HEK293 (cell line): Measurements from ENCODE around the gene TAAR6.
"Not testable (repeated sequence)": the region's sequence is repeated elsewhere in the genome, so short reads cannot be mapped to it uniquely, and the experiment has no call there.

Experiments used
- CTCF ChIA-PET: fragments of 350-600 bp; formaldehyde crosslinking; extraction: SDS; loops from one replicate; lab custom pipeline; 2021; ENCODE audit warnings: antibody characterized with exemption; lab: Yijun Ruan, JAX
- POLR2A ChIA-PET: fragments of 300-600 bp; formaldehyde crosslinking; extraction: SDS; loops from one replicate; lab custom pipeline; 2020; ENCODE audit warnings: antibody characterized with exemption, inconsistent platforms; lab: Yijun Ruan, JAX
- H3K27ac ChIP-seq: fragments of 200-500 bp; sonication (Bioruptor generic); 2 replicates; pipeline ENCODE4 v1.5.1; 2014; ENCODE audit warnings: low read depth, low read length, control low read depth, inconsistent platforms; ENCODE audit errors: extremely low read depth
- H3K36me3 ChIP-seq, 2 experiments: fragments of 200-500 bp in 1 of 2; sonication (Bioruptor generic) in 1 of 2; 1 replicate in 1 of 2; 2 replicates in 1 of 2; pipeline ENCODE4 v1.5.1; 2014 to 2017; ENCODE audit warnings: inconsistent platforms in 2 of 2, low read length in 2 of 2; ENCODE audit not compliant: control insufficient read depth in 2 of 2, insufficient read depth in 1 of 2
- H3K4me1 ChIP-seq: fragments of 200-500 bp; sonication (Bioruptor generic); 2 replicates; pipeline ENCODE4 v1.5.1; 2014; ENCODE audit warnings: mild to moderate bottlenecking, low read length, inconsistent platforms; ENCODE audit not compliant: control insufficient read depth, insufficient read depth
- H3K4me3 ChIP-seq: 2 replicates; pipeline ENCODE4 v1.5.1; 2011; ENCODE audit warnings: low read depth, mild to moderate bottlenecking, control low read depth, low read length, moderate library complexity
- H3K9me3 ChIP-seq: fragments of 200-500 bp; sonication (Bioruptor generic); 2 replicates; pipeline ENCODE4 v1.5.1; 2014; ENCODE audit warnings: low read depth, low read length, inconsistent platforms; ENCODE audit not compliant: control insufficient read depth, insufficient read depth
- SETDB1 ChIP-seq: IDR thresholded peaks from one replicate; pipeline ENCODE4 v1.6.1; 2017; ENCODE audit warnings: mild to moderate bottlenecking, low read length, moderate library complexity, mixed read lengths; ENCODE audit not compliant: insufficient read length
- ZBTB8A ChIP-seq: fragments of 450-650 bp; formaldehyde crosslinking; IDR thresholded peaks from 2 replicates; pipeline ENCODE4 v1.5.1; 2016; ENCODE audit warnings: missing biosample characterization, missing genetic modification characterization
- ZEB2 ChIP-seq: fragments of 450-650 bp; formaldehyde crosslinking; IDR thresholded peaks from 2 replicates; pipeline ENCODE4 v1.5.1; 2016; ENCODE audit warnings: missing biosample characterization, missing genetic modification characterization
- ZNF362 ChIP-seq: fragments of 450-650 bp; formaldehyde crosslinking; IDR thresholded peaks from 2 replicates; pipeline ENCODE4 v1.5.1; 2016; ENCODE audit warnings: missing biosample characterization, missing genetic modification characterization
- ZNF549 ChIP-seq: fragments of 450-650 bp; IDR thresholded peaks from 2 replicates; pipeline ENCODE4 v1.5.1; 2018; ENCODE audit warnings: missing biosample characterization, missing genetic modification characterization, mild to moderate bottlenecking, inconsistent platforms, moderate library complexity
- ZNF654 ChIP-seq: fragments of 450-650 bp; formaldehyde crosslinking; IDR thresholded peaks from 2 replicates; pipeline ENCODE4 v1.5.1; 2016; ENCODE audit warnings: low read depth, missing biosample characterization, missing genetic modification characterization
- ZNF660 ChIP-seq: fragments of 450-650 bp; IDR thresholded peaks from 2 replicates; pipeline ENCODE4 v1.5.1; 2018; ENCODE audit warnings: missing biosample characterization, mild to moderate bottlenecking, missing genetic modification characterization
- ZNF670 ChIP-seq: fragments of 450-650 bp; formaldehyde crosslinking; IDR thresholded peaks from 2 replicates; pipeline ENCODE4 v1.5.1; 2016; ENCODE audit warnings: missing biosample characterization, missing genetic modification characterization, low read depth
- TF ChIP-seq, protein P1 (sequence below): fragments of 450-650 bp; formaldehyde crosslinking; IDR thresholded peaks from 2 replicates; pipeline ENCODE4 v1.5.1; 2016; ENCODE audit warnings: missing biosample characterization, missing genetic modification characterization, low read depth
- TF ChIP-seq, protein P2 (sequence below): fragments of 450-650 bp; formaldehyde crosslinking; IDR thresholded peaks from 2 replicates; pipeline ENCODE4 v1.5.1; 2016; ENCODE audit warnings: missing biosample characterization, missing genetic modification characterization
- TF ChIP-seq, protein P3 (sequence below): fragments of 450-650 bp; formaldehyde crosslinking; IDR thresholded peaks from 2 replicates; pipeline ENCODE4 v1.5.1; 2016; ENCODE audit warnings: missing biosample characterization, missing genetic modification characterization
- TF ChIP-seq, protein P4 (sequence below): fragments of 450-650 bp; formaldehyde crosslinking; IDR thresholded peaks from 2 replicates; pipeline ENCODE4 v1.5.1; 2016; ENCODE audit warnings: missing biosample characterization, missing genetic modification characterization
- TF ChIP-seq, protein P5 (sequence below): fragments of 450-650 bp; formaldehyde crosslinking; conservative IDR thresholded peaks from 2 replicates; pipeline ENCODE4 v1.5.1; 2016; ENCODE audit warnings: low read depth, missing biosample characterization, missing genetic modification characterization

TAAR6 gene

DNA sequence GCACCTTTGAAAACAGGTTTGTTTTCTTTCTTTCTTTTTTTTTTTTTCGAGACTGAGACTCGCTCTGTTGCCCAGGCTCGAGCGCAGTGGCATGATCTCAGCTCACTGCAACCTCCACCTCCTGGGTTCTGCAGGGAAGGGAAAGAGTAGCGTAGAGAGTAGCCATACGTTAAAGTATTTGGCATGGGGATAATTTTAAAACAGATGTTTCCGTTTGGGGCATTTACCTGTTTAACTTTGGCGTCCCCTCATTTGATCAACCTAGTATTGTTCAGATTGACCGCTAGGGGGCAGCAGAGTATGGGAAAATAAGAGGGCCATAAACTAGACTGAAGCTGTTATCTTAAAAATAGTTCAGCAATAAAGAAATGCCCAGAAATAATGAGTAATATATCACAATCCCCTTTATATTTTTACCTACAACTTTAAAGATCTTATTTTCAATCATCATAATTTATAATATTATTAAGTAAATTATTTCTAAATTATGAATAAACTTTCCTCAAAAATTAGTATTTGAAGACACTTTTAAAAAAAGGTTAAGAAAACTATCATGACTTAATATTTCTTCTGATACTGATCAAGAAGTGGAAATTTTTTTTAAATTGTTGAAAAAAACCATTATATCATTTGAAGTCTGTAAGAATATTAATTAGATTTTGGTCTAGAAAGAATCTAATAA, 39.7 kb upstream of the TAAR6 start:
- CTCF ChIA-PET = interaction anchor here (0.5 to 2.9 kb wide), 45 partner anchors 8 to 1390 kb away, joined by 3 to 20 read pairs (median 3); partner anchors contain the start of genes TAAR8, TAAR9 and VNN1
- peak overlapping the region; percentile 25; the same call in 1 of the 2 replicates for H3K4me3 ChIP-seq
- H3K27ac ChIP-seq = no peak overlapping the region
- peaks cover 5% of the 10 kb centered on the region; the same call in 1 of the 2 replicates for H3K4me1 ChIP-seq
- TF ChIP-seq ZNF660 (tag by site-specific recombination) = peak; percentile 56; the same call in 1 of the 2 replicates
- no peak for TF ChIP-seq ZNF670 (tag by site-specific recombination)
- TF ChIP-seq, protein P1, sequence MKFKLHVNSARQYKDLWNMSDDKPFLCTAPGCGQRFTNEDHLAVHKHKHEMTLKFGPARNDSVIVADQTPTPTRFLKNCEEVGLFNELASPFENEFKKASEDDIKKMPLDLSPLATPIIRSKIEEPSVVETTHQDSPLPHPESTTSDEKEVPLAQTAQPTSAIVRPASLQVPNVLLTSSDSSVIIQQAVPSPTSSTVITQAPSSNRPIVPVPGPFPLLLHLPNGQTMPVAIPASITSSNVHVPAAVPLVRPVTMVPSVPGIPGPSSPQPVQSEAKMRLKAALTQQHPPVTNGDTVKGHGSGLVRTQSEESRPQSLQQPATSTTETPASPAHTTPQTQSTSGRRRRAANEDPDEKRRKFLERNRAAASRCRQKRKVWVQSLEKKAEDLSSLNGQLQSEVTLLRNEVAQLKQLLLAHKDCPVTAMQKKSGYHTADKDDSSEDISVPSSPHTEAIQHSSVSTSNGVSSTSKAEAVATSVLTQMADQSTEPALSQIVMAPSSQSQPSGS = no peak
- TF ChIP-seq ZNF362 (tag by site-specific recombination) = 0 out of 2 replicates have a peak, but pooled peaks have one; percentile 24
- TF ChIP-seq ZNF654 (tag by site-specific recombination) = peak; percentile 80
- TF ChIP-seq ZEB2 (tag by site-specific recombination) = 0 out of 2 replicates have a peak, but pooled peaks have one; percentile 33
- TF ChIP-seq, protein P2, sequence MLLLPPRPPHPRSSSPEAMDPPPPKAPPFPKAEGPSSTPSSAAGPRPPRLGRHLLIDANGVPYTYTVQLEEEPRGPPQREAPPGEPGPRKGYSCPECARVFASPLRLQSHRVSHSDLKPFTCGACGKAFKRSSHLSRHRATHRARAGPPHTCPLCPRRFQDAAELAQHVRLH (tag by site-specific recombination) = no peak
- TF ChIP-seq, protein P3, sequence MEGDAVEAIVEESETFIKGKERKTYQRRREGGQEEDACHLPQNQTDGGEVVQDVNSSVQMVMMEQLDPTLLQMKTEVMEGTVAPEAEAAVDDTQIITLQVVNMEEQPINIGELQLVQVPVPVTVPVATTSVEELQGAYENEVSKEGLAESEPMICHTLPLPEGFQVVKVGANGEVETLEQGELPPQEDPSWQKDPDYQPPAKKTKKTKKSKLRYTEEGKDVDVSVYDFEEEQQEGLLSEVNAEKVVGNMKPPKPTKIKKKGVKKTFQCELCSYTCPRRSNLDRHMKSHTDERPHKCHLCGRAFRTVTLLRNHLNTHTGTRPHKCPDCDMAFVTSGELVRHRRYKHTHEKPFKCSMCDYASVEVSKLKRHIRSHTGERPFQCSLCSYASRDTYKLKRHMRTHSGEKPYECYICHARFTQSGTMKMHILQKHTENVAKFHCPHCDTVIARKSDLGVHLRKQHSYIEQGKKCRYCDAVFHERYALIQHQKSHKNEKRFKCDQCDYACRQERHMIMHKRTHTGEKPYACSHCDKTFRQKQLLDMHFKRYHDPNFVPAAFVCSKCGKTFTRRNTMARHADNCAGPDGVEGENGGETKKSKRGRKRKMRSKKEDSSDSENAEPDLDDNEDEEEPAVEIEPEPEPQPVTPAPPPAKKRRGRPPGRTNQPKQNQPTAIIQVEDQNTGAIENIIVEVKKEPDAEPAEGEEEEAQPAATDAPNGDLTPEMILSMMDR (tag by site-specific recombination) = peak; percentile 56
- POLR2A ChIA-PET = no interaction called here
- H3K36me3 ChIP-seq = no peaks in the 10 kb centered on the region
- no peaks in the 10 kb centered on the region for H3K9me3 ChIP-seq

- H3K9me3 ChIP-seq, H3K27ac ChIP-seq, H3K4me1 ChIP-seq, CTCF ChIA-PET, H3K36me3 ChIP-seq, H3K4me3 ChIP-seq, POLR2A ChIA-PET: not testable (repeated sequence)
- peak; percentile 71 for TF ChIP-seq SETDB1
Measured at GRCh38 chr6:132534546-132534945, 35.6 kb upstream of the TAAR6 start.

GRCh38 chr6:132537145-132537544, 33.0 kb upstream of the TAAR6 start:
- Histone ChIP-seq H3K4me3 (no peak overlapping the region), H3K9me3 (no peaks in the 10 kb centered on the region), H3K27ac (no peak overlapping the region), H3K4me1 (no peaks in the 10 kb centered on the region), H3K36me3 (no peaks in the 10 kb centered on the region)
- TF ChIP-seq, protein P4, sequence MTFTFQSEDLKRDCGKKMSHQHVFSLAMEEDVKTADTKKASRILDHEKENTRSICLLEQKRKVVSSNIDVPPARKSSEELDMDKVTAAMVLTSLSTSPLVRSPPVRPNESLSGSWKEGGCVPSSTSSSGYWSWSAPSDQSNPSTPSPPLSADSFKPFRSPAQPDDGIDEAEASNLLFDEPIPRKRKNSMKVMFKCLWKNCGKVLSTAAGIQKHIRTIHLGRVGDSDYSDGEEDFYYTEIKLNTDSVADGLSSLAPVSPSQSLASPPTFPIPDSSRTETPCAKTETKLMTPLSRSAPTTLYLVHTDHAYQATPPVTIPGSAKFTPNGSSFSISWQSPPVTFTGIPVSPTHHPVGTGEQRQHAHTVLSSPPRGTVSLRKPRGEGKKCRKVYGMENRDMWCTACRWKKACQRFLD (tag by site-specific recombination) = no peak
- TF ChIP-seq ZBTB8A (tag by site-specific recombination) = no peak
- no peak for TF ChIP-seq ZNF549 (tag by site-specific recombination)
- TF ChIP-seq, protein P2 (tag by site-specific recombination) = no peak
- TF ChIP-seq, protein P5, sequence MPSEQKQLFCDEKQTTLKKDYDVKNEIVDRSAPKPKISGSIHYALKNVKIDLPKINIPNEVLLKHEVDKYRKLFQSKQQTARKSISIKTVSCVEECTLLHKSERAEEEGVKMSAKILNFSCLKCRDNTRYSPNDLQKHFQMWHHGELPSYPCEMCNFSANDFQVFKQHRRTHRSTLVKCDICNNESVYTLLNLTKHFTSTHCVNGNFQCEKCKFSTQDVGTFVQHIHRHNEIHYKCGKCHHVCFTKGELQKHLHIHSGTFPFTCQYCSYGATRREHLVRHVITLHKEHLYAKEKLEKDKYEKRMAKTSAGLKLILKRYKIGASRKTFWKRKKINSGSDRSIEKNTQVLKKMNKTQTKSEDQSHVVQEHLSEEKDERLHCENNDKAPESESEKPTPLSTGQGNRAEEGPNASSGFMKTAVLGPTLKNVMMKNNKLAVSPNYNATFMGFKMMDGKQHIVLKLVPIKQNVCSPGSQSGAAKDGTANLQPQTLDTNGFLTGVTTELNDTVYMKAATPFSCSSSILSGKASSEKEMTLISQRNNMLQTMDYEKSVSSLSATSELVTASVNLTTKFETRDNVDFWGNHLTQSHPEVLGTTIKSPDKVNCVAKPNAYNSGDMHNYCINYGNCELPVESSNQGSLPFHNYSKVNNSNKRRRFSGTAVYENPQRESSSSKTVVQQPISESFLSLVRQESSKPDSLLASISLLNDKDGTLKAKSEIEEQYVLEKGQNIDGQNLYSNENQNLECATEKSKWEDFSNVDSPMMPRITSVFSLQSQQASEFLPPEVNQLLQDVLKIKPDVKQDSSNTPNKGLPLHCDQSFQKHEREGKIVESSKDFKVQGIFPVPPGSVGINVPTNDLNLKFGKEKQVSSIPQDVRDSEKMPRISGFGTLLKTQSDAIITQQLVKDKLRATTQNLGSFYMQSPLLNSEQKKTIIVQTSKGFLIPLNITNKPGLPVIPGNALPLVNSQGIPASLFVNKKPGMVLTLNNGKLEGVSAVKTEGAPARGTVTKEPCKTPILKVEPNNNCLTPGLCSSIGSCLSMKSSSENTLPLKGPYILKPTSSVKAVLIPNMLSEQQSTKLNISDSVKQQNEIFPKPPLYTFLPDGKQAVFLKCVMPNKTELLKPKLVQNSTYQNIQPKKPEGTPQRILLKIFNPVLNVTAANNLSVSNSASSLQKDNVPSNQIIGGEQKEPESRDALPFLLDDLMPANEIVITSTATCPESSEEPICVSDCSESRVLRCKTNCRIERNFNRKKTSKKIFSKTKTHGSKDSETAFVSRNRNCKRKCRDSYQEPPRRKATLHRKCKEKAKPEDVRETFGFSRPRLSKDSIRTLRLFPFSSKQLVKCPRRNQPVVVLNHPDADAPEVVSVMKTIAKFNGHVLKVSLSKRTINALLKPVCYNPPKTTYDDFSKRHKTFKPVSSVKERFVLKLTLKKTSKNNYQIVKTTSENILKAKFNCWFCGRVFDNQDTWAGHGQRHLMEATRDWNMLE (tag by site-specific recombination) = no peak
- CTCF ChIA-PET = interaction anchor here (0.6 to 0.8 kb wide), 4 partner anchors 133 to 1031 kb away, joined by 3 to 5 read pairs (median 4); no protein-coding TSS in a partner anchor
- POLR2A ChIA-PET = no interaction called here
